NCI-H2196 (cell line): Measurements from ENCODE around the gene ZSWIM6.

Experiments
- DNase-seq: peaks from one replicate; lab custom pipeline; 2025; ENCODE audit not compliant: unreplicated experiment; lab: John Stamatoyannopoulos, UW

Gene ZSWIM6

DNA sequence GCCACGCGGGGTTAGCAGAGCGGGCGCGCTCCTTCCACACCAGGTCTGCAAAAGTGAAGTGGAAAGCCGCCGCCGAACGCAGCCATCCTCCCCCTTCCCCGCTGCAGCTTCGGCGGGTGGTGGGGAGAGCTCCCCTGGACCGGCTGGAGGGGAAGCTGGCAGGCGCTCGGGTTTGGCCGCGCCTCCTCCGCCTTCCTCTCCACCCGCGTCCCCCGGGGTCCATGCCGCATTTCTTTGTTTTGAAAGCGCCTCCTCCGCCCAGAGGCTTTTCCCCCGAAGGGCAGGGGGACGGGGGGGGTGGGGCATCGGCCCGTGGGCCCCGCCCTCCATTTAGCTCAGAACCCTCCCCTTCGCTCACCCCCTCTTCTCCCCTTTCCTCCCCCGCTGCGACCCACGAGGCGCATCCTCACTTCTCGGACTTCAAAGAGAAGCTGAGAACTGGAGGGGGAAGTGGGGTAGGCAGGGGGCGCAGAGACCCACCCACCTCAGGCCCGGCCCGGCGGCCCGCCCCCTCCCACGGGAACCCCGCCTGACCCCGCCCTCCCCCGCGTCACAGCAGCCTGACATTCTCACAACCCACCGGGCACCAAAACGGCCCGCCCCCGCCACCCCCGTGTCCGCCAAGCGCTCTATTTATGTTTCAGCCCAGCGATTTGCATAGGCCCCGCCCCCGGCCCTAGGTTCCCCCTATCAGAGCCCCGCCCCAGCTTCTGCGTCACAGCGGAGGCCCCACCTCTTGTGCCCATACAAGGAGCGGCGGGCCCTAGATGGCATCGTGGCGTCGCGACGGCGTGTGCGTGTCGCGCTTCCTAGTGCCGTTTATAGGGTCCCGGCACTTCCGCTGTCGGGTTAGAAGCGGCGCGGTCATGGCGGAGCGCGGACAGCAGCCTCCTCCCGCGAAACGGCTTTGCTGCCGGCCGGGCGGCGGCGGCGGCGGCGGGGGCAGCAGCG lies at the start of gene ZSWIM6:
Gene ZSWIM6, plus strand, starts transcription at position 852 of the 951 bp plus-strand sequence. Its CDS starts 15 bp downstream, at position 867.
- DNase-seq = peak; percentile 90

DNA sequence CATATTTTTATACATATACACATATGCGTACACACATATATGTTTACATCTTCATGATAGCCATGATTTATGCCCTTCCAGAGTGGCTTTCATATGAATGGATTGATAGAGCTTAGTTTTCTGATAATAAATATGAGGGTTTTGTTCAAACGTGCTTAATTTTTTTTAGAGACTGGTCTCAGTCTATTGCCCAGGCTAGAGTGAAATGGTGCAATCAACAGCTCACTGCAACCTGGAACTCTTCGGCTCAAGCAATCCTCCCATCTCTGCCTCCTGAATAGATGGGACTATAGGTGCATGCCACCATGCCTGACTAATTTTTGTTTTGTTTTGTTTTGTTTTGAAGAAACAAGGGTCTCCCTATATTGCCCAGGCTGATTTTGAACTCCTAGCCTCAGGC lies 48.6 kb upstream of the ZSWIM6 start:
- no peak for DNase-seq

DNA sequence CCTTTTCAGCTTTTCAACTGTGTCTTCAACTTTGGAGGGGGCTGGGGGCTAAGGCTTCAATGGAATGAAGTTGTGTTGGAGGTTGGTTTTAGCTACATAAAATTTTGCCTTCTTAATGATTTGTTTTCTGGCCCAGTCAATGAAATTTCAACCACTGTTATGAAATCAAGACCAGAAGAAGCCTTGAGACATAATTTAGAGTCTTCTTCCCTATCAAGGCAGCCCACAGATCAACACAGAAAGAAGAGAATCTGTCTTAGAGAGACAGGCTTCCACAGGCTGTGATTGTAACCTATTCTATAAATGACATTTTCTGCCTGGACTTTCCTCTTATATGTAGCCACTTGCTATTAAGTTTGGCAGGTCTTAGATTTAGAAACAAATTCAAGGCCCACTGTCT lies 46.5 kb upstream of the ZSWIM6 start:
- no peak for DNase-seq

DNA sequence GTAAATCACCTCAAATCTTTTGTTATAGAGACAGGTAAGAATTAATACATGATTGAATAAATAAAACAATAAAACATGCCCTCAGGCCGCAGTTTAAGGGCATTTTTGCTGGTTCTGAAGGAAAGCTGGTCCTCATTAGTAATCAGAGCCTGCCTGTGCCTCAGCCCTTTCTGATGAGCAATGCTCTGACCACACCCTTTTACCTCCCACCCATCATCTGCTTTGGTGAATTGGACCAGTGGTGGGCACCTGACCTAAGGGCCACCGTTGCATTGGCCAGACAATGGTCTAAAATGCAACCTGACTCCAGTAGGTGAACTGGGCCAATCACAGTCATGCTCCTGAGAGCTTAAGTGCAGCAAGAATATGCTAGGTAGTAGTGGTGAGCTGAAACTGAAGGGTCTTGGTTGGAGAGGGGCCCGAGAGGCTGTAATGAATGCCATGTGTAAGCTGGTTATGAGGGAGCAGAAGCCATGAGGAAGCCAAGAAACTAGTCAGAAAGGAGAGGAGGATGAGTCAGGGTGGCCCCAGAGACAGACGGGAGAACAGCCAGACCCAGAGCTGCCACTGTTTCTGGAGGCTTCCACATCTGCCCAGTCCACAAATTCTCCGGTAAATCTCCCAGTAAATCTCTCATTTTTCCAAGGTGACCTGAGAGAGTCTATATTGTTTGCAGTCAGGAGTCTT lies 45.5 kb upstream of the ZSWIM6 start:
- DNase-seq = no peak

GRCh38 chr5:61287474-61287873 lies 44.6 kb upstream of the ZSWIM6 start:
- DNase-seq = no peak

GRCh38 chr5:61289241-61289640 lies 42.8 kb upstream of the ZSWIM6 start:
- no peak for DNase-seq

DNA sequence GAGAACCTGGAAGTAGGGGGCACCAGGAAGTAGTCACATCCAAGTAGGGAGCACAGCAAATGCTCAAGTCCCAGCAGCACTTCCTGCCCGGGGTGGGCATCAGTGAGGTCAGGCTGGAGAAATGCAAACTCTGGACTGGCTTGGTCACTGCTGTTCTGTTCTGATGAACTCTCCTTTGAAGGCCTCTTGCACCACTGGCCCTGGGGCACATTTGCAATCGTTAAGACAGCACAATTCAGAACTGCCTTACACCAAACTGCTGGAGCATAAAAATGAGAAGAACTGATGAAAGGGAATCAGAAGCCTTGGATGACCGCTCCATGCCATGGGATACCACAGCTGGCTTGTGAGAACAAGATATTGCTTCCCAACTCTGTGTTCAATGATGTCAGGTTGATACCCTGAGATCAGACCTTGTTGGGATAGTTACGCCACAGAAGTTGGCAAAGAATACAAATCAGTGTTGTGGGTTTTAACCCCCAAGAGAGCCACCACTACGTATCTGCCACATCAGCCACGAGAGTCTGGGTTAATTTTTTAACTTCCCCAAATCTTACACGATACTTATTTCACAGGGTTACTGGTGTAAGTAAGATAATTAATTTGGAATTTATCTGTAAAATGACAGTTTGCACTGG lies 42.3 kb upstream of the ZSWIM6 start:
- no peak for DNase-seq

DNA sequence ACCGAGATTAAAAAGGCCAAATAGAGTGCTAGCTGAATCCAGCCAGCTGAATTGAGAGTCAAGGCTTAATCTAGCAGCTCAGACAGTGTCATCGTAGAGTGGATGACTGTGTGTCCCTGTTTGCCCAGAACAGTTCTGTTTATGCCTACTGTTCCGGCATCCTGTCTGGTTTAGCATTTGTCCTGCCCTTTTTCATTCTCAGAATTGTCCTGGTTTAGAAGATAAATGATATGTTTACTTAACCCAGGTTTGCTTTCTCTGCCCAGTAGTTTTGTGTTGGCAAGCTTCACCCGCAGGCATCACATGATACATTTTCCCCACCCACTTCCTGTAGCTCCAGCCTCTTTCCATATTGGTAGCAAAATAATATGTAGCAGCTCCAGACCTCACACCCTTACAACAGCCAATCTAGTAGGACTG lies 41.3 kb upstream of the ZSWIM6 start:
- peak; percentile 28 for DNase-seq

- no peak for DNase-seq
Measured at GRCh38 chr5:61292062-61292657, 39.9 kb upstream of the ZSWIM6 start.

- DNase-seq = peak; percentile 11
Measured at GRCh38 chr5:61293071-61293470, 39.0 kb upstream of the ZSWIM6 start.

GRCh38 chr5:61293873-61294272 lies 38.2 kb upstream of the ZSWIM6 start:
- no peak for DNase-seq

DNA sequence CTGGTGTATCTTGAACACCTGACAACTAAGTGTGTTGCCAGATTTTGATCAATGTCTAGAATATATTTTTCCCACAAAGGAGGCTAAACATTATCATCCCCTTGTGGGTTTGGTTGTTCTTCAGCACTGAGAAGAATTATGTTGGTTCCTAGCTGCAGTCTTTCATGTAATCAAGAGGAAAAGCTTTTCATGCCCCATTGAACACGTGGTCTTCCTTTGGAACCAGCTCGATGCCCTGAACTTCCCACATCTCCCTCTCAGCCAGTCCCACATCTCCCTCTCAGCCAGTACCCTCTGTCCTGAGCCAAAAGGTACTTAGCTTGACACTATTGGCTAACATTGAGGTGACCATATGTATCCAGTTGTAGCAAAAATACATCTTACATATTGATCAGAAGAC lies 36.7 kb upstream of the ZSWIM6 start:
- DNase-seq = no peak

GRCh38 chr5:61298066-61298465 lies 34.0 kb upstream of the ZSWIM6 start:
- DNase-seq = no peak

GRCh38 chr5:61298580-61298979 lies 33.5 kb upstream of the ZSWIM6 start:
- no peak for DNase-seq

GRCh38 chr5:61299261-61299681 lies 32.8 kb upstream of the ZSWIM6 start:
- DNase-seq = no peak

- peak; percentile 36 for DNase-seq
Measured at GRCh38 chr5:61301341-61302199, 30.5 kb upstream of the ZSWIM6 start.

GRCh38 chr5:61302200-61302563 lies 29.9 kb upstream of the ZSWIM6 start:
- DNase-seq = no peak

GRCh38 chr5:61303346-61303745 lies 28.7 kb upstream of the ZSWIM6 start:
- DNase-seq = no peak

DNA sequence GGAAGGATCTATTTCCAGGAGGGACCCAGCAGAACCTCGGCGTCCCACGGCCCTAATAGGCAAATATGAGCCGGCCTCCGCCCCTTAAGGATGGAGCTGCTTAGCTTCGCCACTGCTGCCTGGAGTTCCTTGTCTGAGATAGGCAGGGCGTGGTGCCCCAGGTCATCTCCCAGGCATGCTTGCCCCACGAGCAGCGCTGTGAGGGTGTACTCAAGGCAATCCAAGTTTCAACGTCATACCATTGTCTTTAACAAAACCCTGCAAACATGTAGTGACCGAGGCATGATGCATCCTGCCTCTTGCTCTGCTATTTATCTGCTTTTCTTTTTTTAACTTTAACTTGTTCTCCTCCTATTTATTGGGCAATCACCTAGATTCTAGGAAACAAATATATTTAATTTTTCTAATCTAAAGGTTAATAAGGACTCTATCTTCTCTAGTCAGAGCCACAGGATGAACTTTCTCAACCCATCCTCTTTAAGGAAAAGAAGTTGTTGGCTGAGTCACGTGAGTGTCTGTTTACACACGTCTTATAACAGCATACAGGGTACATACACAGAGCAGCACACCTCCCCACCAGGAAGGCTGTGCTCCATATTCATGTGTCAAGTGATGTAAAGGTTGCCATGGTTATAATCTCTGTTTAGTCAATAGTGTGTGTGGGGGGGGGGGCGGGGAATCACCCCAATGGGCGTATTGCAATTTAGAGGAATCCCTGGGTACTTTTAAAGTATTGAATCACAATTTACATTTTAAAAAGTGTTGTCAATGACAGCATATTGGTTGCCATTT lies 27.3 kb upstream of the ZSWIM6 start:
- DNase-seq = no peak
